ENCODE data around the gene PARN.

- TF ChIP-seq POLR2AphosphoS5 (IDR thresholded peaks at IDR 0.05; ENCODE audit: borderline replicate concordance, low read depth, low read length) (no peak), EZH2 (IDR thresholded peaks at IDR 0.05) (no peak), FOXP2 (optimal IDR thresholded peaks at IDR 0.05; ENCODE audit: control extremely low read depth, extremely low read length, insufficient read depth) (no peak)
Measured at GRCh38 chr16:14677627-14678026, 47.6 kb upstream of the PARN start.
